Dermis microvascular lymphatic vessel endothelial cell (primary cell): ENCODE data around the gene ERMP1. TPM values are rescaled to one million over a fixed set of nuclear protein-coding genes. Genes with fewer than 3 reads are reported as not detected.
"Not testable (repeated sequence)": the region's sequence is repeated elsewhere in the genome, so short reads cannot be mapped to it uniquely, and the experiment has no call there.

ENCODE experiments used
- DNase-seq, 2 donors: peaks; one replicate each; pipeline versions ENCODE4 v3.0.0 to v3.0.0-alpha.2; 2010; ENCODE audit warnings: low read depth in 2 of 2
- total RNA-seq: library from RNA; depleted of rRNA; stranded (reverse); fragments of >200 nt; gene quantifications from 2 replicates; pipeline ENCODE4 v1.2.1, GENCODE V29; 2014

ERMP1 gene
- total RNA-seq, 1 donor from 2014 or later, result 16.6 TPM

DNA sequence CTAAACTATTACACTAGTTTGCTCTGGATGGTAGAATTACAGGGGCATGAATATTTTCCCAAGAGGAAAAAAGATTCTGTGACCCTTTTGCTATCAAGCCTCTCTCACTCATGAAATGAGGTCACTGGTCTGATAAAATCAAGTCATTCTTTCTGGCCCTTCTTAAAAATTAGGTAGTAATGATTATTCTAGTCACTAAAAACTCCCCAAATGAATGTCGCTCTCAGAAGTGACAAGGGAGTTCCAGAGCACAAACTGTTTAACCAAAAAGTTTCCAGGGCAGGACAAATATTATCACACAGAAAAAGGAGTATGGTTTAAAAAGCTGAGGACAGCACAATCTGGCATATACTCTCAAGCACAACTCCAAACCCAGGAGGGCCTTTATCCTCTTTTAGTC is 12.5 kb downstream of the ERMP1 start:
- DNase-seq, result no peak

- no peak for DNase-seq
These were observed 13.7 kb downstream of the ERMP1 start for GRCh38 chr9:5819174-5819573.

- no peak for DNase-seq
These were observed 14.3 kb downstream of the ERMP1 start for GRCh38 chr9:5818424-5819142.

- peak in 1 of 2 donors; percentile 21 for DNase-seq
These were observed 15.1 kb downstream of the ERMP1 start for GRCh38 chr9:5817862-5818261.

DNA sequence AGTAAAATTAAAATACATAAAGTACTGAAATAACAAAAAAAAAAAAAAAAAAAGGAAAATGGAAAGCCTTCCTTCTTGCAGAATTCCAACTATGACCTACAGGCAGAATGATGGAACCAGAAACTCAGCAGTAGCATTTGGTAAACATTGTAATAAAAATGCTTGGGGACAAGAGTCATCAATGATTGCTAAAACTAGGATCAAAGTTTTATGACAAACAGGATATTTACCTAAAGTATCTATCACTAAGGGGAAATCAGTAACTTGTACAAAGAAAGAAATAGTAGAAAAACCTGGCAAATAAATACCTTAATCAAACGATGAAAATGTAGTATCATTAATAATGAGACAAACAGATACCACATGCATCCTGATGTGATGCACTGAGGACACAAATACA is 17.5 kb downstream of the ERMP1 start:
- no peak for DNase-seq

- no peak for DNase-seq
These were observed 19.1 kb downstream of the ERMP1 start for GRCh38 chr9:5813824-5814223.

GRCh38 chr9:5811751-5812150 is 21.2 kb downstream of the ERMP1 start:
- DNase-seq, result no peak

DNA sequence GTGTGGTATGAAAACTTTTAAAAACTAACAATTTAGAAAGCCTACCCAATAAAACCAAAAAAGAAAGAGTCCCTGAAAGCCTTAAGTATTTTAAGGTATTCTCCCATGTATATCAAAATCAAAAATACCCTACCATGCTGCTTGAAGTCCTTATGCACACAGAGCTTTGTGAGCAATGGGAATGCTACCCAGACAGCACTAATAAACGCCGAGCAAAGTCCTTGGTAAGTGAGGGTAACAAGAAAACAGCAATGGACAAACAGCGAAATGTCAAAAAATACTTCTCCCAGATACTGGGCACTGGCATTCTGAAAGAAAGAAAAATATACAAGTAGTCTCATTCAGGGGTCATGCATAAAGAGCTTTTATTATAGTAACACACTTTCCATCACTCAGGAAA is 27.4 kb downstream of the ERMP1 start:
- no peak for DNase-seq

DNA sequence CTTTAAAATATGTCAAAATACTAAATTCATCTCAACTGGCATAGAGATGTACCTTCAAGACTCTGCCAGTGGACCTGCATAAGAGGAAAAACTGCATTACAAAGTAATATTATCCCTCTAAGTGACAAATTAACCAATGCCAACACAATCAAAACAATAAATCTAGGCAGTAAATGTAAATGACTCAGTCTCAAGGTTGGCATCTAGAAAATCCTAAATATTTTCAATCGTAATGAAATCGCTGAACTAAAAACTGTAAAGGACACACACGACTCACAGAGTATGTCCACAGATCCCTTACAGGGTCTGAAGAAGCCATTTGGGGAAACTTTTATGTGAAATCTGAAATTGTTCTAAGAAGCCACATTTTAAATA is 31.2 kb downstream of the ERMP1 start:
- DNase-seq, result no peak

GRCh38 chr9:5800969-5801738 is 31.8 kb downstream of the ERMP1 start:
- DNase-seq, result peak in 1 of 2 donors; percentile 43

DNA sequence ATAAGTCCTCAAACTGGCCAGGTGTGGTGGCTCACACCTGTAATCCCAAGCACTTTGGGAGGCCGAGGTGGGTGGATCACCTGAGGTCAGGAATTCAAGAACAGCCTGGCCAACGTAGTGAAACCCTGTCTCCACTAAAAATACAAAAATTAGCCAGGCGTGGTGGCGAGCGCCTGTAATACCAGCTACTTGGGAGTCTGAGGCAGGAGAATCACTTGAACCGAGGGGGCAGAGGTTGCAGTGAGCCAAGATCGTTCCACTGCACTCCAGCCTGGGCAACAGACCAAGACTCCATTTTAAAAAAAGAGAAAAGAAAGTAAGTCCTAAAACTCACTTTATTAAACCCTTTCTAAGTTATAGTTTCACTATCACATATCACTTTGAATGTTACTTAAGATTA is 32.5 kb downstream of the ERMP1 start:
- DNase-seq, result not testable (repeated sequence)

- DNase-seq, result peak; percentile 52 to 71
These were observed 33.6 kb downstream of the ERMP1 start for GRCh38 chr9:5799314-5799713.

DNA sequence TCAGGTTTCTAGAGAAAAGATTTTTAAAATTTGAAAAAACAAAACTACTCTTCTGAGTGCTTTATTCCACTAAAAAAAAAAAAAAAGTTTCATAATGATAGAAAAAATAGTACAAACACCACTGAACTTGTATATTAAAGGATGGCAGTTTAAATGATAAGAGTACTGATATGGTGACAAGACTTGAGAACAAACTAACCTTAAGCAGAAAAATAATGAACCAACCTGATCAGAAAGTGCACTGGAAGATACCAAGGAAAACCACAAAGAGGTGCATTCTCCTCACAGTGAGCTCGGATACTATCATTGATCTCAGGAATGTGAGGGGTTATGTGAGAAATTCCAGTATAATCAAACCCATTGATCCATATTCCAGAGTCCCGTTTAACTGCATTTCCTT is 34.3 kb downstream of the ERMP1 start:
- DNase-seq, result no peak

DNA sequence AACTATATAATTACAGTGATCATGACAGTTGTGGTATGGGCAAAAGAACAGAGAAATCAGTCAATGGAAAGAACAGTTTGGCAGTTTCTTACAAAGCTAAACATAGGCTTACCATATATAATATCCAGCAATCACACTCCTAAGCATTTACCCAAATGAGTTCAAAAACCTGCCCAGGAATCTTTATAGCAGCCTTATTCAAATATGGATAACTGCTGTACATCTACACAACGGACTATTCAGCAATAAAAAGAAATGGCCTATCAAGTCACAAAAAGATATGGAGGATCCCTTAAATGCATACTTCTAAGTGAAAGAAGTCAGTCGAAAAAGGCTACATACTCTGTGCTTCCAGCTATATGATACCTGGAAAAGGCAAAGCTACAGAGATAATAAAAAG is 36.6 kb downstream of the ERMP1 start:
- no peak for DNase-seq

DNA sequence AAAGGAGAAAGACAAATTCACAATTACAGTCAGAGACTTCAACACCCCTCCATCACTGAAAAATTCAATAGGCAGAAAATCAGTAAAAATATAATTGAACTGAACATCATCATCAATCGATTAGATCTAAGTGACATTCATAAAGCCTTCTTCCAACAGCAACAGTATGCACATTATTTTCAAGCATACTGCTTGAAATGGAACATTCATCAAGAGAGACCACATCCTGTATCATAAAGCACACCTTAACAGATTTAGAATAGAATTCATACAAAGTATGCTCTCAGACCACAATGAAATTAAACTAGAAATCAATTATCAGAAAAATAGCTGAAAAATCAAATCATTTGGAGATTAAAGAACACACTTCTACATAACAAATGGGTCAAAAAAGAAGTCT is 39.1 kb downstream of the ERMP1 start:
- DNase-seq, result no peak

DNA sequence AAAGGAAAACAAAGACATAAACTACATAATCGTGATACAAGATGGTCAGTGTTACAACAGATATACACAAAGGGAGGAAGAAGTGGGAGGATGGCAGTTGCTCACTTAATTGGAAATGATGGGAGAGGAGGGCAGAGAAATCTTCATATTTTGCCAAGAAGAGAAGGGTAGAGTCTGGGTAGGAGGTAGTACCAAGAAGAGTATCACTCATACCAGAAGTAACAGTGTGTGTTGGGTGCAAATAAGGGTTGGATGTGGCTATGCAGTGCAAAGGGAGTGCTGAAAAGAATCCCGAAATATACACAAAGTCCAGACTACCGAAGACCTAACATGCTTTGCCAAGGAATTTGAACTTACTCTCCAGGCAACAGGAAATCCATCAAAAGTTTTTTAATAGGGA is 41.0 kb downstream of the ERMP1 start:
- DNase-seq, result no peak

- DNase-seq, result peak in 1 of 2 donors; percentile 12
These were observed 42.0 kb downstream of the ERMP1 start for GRCh38 chr9:5790923-5791322.

GRCh38 chr9:5789489-5789888 is 43.4 kb downstream of the ERMP1 start:
- DNase-seq, result no peak

GRCh38 chr9:5787759-5788302 is 45.1 kb downstream of the ERMP1 start:
- DNase-seq, result no peak

- DNase-seq, result no peak
These were observed 45.7 kb downstream of the ERMP1 start for GRCh38 chr9:5787220-5787619.

- peak in 1 of 2 donors; percentile 71 for DNase-seq
These were observed 46.4 kb downstream of the ERMP1 start for GRCh38 chr9:5786370-5787127.
